Caco-2 (cell line): Measurements from ENCODE around the gene DCDC2B. TPM values are rescaled to one million over a fixed set of nuclear protein-coding genes. Genes with fewer than 3 reads are reported as not detected.

Experiments
- BruUV-seq: library from RNA; stranded (reverse); fragments of 400-500 nt; replicated peaks from 2 replicates; lab custom pipeline; 2021; lab: Mats Ljungman, UMichigan
- CTCF ChIA-PET: fragments of 300-600 bp; sonication (Branson Sonifier 250); formaldehyde crosslinking; loops from one replicate; lab custom pipeline; 2022; ENCODE audit warnings: antibody characterized with exemption; lab: Charles Lee
- POLR2A ChIA-PET: fragments of 300-600 bp; sonication (Branson Sonifier 250); formaldehyde crosslinking; loops from one replicate; lab custom pipeline; 2022; ENCODE audit warnings: antibody characterized with exemption; lab: Charles Lee
- DNase-seq, 2 experiments: peaks; one replicate each; pipeline versions ENCODE4 v3.0.0 to v3.0.0-alpha.2; 2020 to 2022
- H3K27me3 ChIP-seq: replicated peaks from 2 replicates; pipeline ENCODE4 v1.6.0; 2011; ENCODE audit warnings: low read length; ENCODE audit not compliant: control insufficient read depth, insufficient read depth
- H3K36me3 ChIP-seq: 2 replicates; pipeline ENCODE4 v1.5.1; 2011; ENCODE audit warnings: low read length; ENCODE audit not compliant: control insufficient read depth, insufficient read depth
- H3K4me1 ChIP-seq: fragments of 250-450 bp; sonication (Bioruptor Pico); 2 replicates; pipeline ENCODE4 v1.5.1; 2020; ENCODE audit warnings: mild to moderate bottlenecking
- H3K4me3 ChIP-seq: 2 replicates; pipeline ENCODE4 v1.5.1; 2011; ENCODE audit warnings: low read depth, mild to moderate bottlenecking, control low read depth, low read length
- H3K9me3 ChIP-seq: fragments of 250-450 bp; sonication (Bioruptor Pico); 2 replicates; pipeline ENCODE4 v1.5.1; 2020; ENCODE audit warnings: mild to moderate bottlenecking, moderate library complexity
- H3K27ac Mint-ChIP-seq: one replicate; pipeline ENCODE4 v1.8.0; 2022; ENCODE audit warnings: mixed read lengths; ENCODE audit not compliant: unreplicated experiment
- H3K27me3 Mint-ChIP-seq: one replicate; pipeline ENCODE4 v1.8.0; 2022; ENCODE audit warnings: mixed read lengths; ENCODE audit not compliant: insufficient read depth, unreplicated experiment
- H3K36me3 Mint-ChIP-seq: one replicate; pipeline ENCODE4 v1.8.0; 2022; ENCODE audit warnings: mild to moderate bottlenecking, mixed read lengths; ENCODE audit not compliant: insufficient read depth, unreplicated experiment
- H3K4me1 Mint-ChIP-seq: one replicate; pipeline ENCODE4 v1.8.0; 2022; ENCODE audit warnings: low read depth, mixed read lengths; ENCODE audit not compliant: unreplicated experiment
- H3K4me3 Mint-ChIP-seq: one replicate; pipeline ENCODE4 v1.8.0; 2022; ENCODE audit warnings: mild to moderate bottlenecking, moderate library complexity, mixed read lengths; ENCODE audit not compliant: unreplicated experiment
- H3K9me3 Mint-ChIP-seq: one replicate; pipeline ENCODE4 v1.8.0; 2022; ENCODE audit warnings: mixed read lengths; ENCODE audit not compliant: unreplicated experiment
- CTCF ChIP-seq, 2 experiments: fragments of 200-600 bp in 1 of 2; IDR thresholded peaks; 1 replicate in 1 of 2; 2 replicates in 1 of 2; pipeline versions ENCODE4 v1.5.1 to v1.8.0; 2011 to 2022; ENCODE audit warnings: antibody characterized with exemption in 1 of 2, control low read depth in 1 of 2, inconsistent platforms in 1 of 2, low read depth in 1 of 2, low read length in 1 of 2, mild to moderate bottlenecking in 1 of 2, moderate library complexity in 1 of 2; ENCODE audit not compliant: insufficient read depth in 1 of 2, severe bottlenecking in 1 of 2, unreplicated experiment in 1 of 2
- intact Hi-C: fragments of 100-400 bp; cut with micrococcal nuclease; formaldehyde crosslinking; loops from one replicate; pipeline ENCODE4 v1.10.0; 2022; ENCODE audit not compliant: unreplicated experiment
- total RNA-seq: library from RNA; stranded (reverse); gene quantifications from 2 replicates; pipeline ENCODE4 v1.2.3, GENCODE V29; 2022

DCDC2B gene
- total RNA-seq, 1 experiment from 2014 or later: not detected

DNA sequence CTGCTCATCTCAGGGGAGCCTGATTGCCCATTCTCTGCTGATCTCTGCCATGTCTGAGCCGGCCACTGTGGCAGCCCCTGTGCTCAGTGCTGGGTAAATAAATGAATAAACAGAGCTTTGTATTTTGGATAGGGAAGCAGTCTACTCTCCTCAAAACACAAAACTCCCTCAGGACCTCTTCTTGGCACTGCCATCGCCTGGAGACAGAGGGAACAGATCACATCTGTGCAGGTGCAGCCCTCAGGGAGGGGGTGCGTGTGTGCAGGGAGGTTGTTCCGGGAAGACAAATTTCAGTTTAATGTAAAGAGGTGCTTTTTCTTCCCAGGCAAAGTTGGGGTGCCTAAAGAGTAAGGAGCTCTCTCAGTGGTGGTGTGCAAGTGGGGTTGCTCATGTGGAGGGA lies 30.4 kb downstream of the DCDC2B start:
- no peaks in the 10 kb centered on the region for H3K4me1 Mint-ChIP-seq
- H3K36me3 Mint-ChIP-seq: no peaks in the 10 kb centered on the region
- H3K9me3 ChIP-seq: no peaks in the 10 kb centered on the region
- TSS peak; percentile 36 for BruUV-seq
- no peak for TF ChIP-seq CTCF (IDR thresholded peaks at IDR 0.05; ENCODE audit: insufficient read depth in 1 of 2, low read depth in 1 of 2, low read length in 1 of 2, severe bottlenecking in 1 of 2, unreplicated experiment in 1 of 2)
- H3K36me3 ChIP-seq: no peaks in the 10 kb centered on the region
- no peak for DNase-seq
- POLR2A ChIA-PET: interaction anchor here (0.6 to 0.7 kb wide), 2 partner anchors 9 to 97 kb away, joined by 3 to 4 read pairs; partner anchors contain the start of gene MARCKSL1
- no peaks in the 10 kb centered on the region for H3K27me3 ChIP-seq
- no peak overlapping the region for H3K27ac Mint-ChIP-seq
- H3K9me3 Mint-ChIP-seq: no peaks in the 10 kb centered on the region
- no peaks in the 10 kb centered on the region for H3K27me3 Mint-ChIP-seq
- H3K4me1 ChIP-seq: no peaks in the 10 kb centered on the region
- CTCF ChIA-PET: no interaction called here
- intact Hi-C loops: no loop called here
- no peak overlapping the region for H3K4me3 Mint-ChIP-seq
- H3K4me3 ChIP-seq: no peak overlapping the region

DNA sequence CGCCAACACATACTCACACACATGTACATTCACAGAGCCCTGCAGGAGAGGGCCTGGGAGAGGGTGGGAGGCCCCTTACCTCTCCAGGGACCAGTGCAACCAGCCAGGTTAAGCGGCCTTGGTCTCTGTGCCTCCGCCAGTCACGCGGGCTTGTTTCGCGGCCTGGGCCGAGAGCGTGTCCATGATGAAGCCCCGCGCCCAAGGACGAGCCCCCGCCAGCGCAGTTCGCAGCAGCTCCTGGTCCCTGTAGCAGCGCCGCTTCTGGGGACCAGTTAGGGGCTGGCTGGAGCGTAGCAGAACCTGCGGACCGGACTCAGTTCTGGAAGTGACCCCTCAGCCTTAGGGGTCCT lies 30.9 kb downstream of the DCDC2B start:
- no peak for TF ChIP-seq CTCF (IDR thresholded peaks at IDR 0.05; ENCODE audit: insufficient read depth in 1 of 2, low read depth in 1 of 2, low read length in 1 of 2, severe bottlenecking in 1 of 2, unreplicated experiment in 1 of 2)
- no peaks in the 10 kb centered on the region for H3K36me3 Mint-ChIP-seq
- H3K27me3 ChIP-seq: no peaks in the 10 kb centered on the region
- H3K9me3 Mint-ChIP-seq: no peaks in the 10 kb centered on the region
- H3K9me3 ChIP-seq: no peaks in the 10 kb centered on the region
- H3K4me3 Mint-ChIP-seq: peak overlapping the region; percentile 79
- no peak for DNase-seq
- no peaks in the 10 kb centered on the region for H3K4me1 ChIP-seq
- H3K27me3 Mint-ChIP-seq: no peaks in the 10 kb centered on the region
- no peak overlapping the region; the same call in 1 of the 2 replicates for H3K4me3 ChIP-seq
- CTCF ChIA-PET: interaction anchor here (1.2 to 1.7 kb wide), 2 partner anchors 40 to 51 kb away, joined by 5 to 8 read pairs; partner anchors contain the start of gene HDAC1
- no TSS peak for BruUV-seq
- no peaks in the 10 kb centered on the region for H3K4me1 Mint-ChIP-seq
- no peaks in the 10 kb centered on the region for H3K36me3 ChIP-seq
- intact Hi-C loops: loop anchor here (5.0 kb wide), 1 partner anchor 83 kb away; no protein-coding TSS in a partner anchor
- POLR2A ChIA-PET: interaction anchor here (0.6 to 1.0 kb wide), 3 partner anchors 60 to 401 kb away, joined by 3 to 5 read pairs (median 4); partner anchors contain the start of genes MARCKSL1 and TXLNA
- no peak overlapping the region for H3K27ac Mint-ChIP-seq

DNA sequence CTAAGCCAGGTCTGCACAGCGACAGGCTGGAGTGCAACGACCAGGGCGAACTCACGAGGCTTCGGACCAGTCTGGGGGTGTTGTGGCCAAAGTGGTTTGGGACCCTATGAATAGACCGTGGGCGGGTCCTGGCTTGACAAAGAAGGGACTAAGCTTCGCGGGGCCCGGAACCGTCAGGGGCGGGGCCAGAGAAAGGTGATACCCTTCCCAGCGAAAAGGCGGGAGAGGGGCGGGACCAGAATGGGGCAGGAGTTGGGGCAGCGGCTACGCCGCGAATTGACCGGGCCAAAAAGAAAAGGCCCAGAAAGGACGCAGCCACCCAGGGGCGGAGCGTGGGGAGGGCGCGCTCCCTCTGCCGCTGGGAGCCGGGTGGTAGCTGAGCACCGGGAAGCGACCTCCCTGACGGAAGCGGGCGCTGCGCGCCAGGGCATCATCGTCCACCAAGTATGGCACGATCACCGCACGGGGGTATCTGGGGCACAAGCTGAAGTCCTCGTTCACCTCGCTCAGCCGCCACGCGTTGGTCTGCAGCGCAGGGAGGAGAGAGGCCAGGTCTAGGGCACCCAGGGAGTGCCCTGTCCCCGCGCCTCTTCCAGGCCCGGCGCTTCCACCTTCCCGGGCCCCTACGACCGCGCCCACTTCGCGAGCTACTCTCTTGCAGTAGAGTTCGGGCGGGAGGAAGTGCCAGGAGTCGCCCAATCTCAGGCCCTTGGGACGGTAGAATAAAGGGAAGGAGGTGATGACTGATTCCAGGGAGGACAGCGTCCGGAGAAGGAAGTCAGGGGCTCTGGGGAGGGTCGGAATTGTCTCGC lies 31.5 kb downstream of the DCDC2B start:
- peak overlapping the region; percentile 56 for H3K4me3 ChIP-seq
- Mint-ChIP-seq H3K4me3 (peak overlapping the region; percentile 79), H3K9me3 (no peaks in the 10 kb centered on the region), H3K27me3 (no peaks in the 10 kb centered on the region), H3K4me1 (no peaks in the 10 kb centered on the region), H3K27ac (peak overlapping the region; percentile 83), H3K36me3 (no peaks in the 10 kb centered on the region)
- DNase-seq: peak; percentile 61 to 72
- ChIA-PET POLR2A (interaction anchor here (0.6 to 1.0 kb wide), 5 partner anchors 25 to 523 kb away, joined by 3 to 5 read pairs (median 4); partner anchors contain the start of genes MARCKSL1 and TXLNA), CTCF (interaction anchor here (0.6 to 2.4 kb wide), 4 partner anchors 13 to 51 kb away, joined by 5 to 11 read pairs (median 7); partner anchors contain the start of gene HDAC1)
- H3K27me3 ChIP-seq: no peaks in the 10 kb centered on the region
- no peak for TF ChIP-seq CTCF (IDR thresholded peaks at IDR 0.05; ENCODE audit: insufficient read depth in 1 of 2, low read depth in 1 of 2, low read length in 1 of 2, severe bottlenecking in 1 of 2, unreplicated experiment in 1 of 2)
- H3K4me1 ChIP-seq: no peaks in the 10 kb centered on the region
- no peaks in the 10 kb centered on the region for H3K9me3 ChIP-seq
- no peaks in the 10 kb centered on the region for H3K36me3 ChIP-seq
- intact Hi-C loops: loop anchor here (5.0 kb wide), 1 partner anchor 82 kb away; no protein-coding TSS in a partner anchor
- no TSS peak for BruUV-seq
